ENCODE data around the gene TTC34.
"Not testable (repeated sequence)": the region's sequence is repeated elsewhere in the genome, so short reads cannot be mapped to it uniquely, and the experiment has no call there.

- TF ChIP-seq, protein P1, sequence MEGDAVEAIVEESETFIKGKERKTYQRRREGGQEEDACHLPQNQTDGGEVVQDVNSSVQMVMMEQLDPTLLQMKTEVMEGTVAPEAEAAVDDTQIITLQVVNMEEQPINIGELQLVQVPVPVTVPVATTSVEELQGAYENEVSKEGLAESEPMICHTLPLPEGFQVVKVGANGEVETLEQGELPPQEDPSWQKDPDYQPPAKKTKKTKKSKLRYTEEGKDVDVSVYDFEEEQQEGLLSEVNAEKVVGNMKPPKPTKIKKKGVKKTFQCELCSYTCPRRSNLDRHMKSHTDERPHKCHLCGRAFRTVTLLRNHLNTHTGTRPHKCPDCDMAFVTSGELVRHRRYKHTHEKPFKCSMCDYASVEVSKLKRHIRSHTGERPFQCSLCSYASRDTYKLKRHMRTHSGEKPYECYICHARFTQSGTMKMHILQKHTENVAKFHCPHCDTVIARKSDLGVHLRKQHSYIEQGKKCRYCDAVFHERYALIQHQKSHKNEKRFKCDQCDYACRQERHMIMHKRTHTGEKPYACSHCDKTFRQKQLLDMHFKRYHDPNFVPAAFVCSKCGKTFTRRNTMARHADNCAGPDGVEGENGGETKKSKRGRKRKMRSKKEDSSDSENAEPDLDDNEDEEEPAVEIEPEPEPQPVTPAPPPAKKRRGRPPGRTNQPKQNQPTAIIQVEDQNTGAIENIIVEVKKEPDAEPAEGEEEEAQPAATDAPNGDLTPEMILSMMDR (IDR thresholded peaks at IDR 0.05 in 4 of 5, conservative IDR thresholded peaks at IDR 0.05 in 1 of 5) = not testable (repeated sequence)
- not testable (repeated sequence) for TF ChIP-seq POLR2A (IDR thresholded peaks at IDR 0.05)
Observed at GRCh38 chr1:2748626-2749025, 52.9 kb downstream of the TTC34 start.
